Caco-2 (cell line): ENCODE results near the gene DOCK4. TPM values are rescaled to one million over a fixed set of nuclear protein-coding genes. Genes with fewer than 3 reads are reported as not detected.

Source experiments
- BruUV-seq: library from RNA; stranded (reverse); fragments of 400-500 nt; replicated peaks from 2 replicates; lab custom pipeline; 2021; lab: Mats Ljungman, UMichigan
- CTCF ChIA-PET: fragments of 300-600 bp; sonication (Branson Sonifier 250); formaldehyde crosslinking; loops from one replicate; lab custom pipeline; 2022; ENCODE audit warnings: antibody characterized with exemption; lab: Charles Lee
- POLR2A ChIA-PET: fragments of 300-600 bp; sonication (Branson Sonifier 250); formaldehyde crosslinking; loops from one replicate; lab custom pipeline; 2022; ENCODE audit warnings: antibody characterized with exemption; lab: Charles Lee
- DNase-seq, 2 experiments: peaks; one replicate each; pipeline versions ENCODE4 v3.0.0 to v3.0.0-alpha.2; 2020 to 2022
- H3K27me3 ChIP-seq: replicated peaks from 2 replicates; pipeline ENCODE4 v1.6.0; 2011; ENCODE audit warnings: low read length; ENCODE audit not compliant: control insufficient read depth, insufficient read depth
- H3K36me3 ChIP-seq: 2 replicates; pipeline ENCODE4 v1.5.1; 2011; ENCODE audit warnings: low read length; ENCODE audit not compliant: control insufficient read depth, insufficient read depth
- H3K4me1 ChIP-seq: fragments of 250-450 bp; sonication (Bioruptor Pico); 2 replicates; pipeline ENCODE4 v1.5.1; 2020; ENCODE audit warnings: mild to moderate bottlenecking
- H3K4me3 ChIP-seq: 2 replicates; pipeline ENCODE4 v1.5.1; 2011; ENCODE audit warnings: low read depth, mild to moderate bottlenecking, control low read depth, low read length
- H3K9me3 ChIP-seq: fragments of 250-450 bp; sonication (Bioruptor Pico); 2 replicates; pipeline ENCODE4 v1.5.1; 2020; ENCODE audit warnings: mild to moderate bottlenecking, moderate library complexity
- H3K27ac Mint-ChIP-seq: one replicate; pipeline ENCODE4 v1.8.0; 2022; ENCODE audit warnings: mixed read lengths; ENCODE audit not compliant: unreplicated experiment
- H3K27me3 Mint-ChIP-seq: one replicate; pipeline ENCODE4 v1.8.0; 2022; ENCODE audit warnings: mixed read lengths; ENCODE audit not compliant: insufficient read depth, unreplicated experiment
- H3K36me3 Mint-ChIP-seq: one replicate; pipeline ENCODE4 v1.8.0; 2022; ENCODE audit warnings: mild to moderate bottlenecking, mixed read lengths; ENCODE audit not compliant: insufficient read depth, unreplicated experiment
- H3K4me1 Mint-ChIP-seq: one replicate; pipeline ENCODE4 v1.8.0; 2022; ENCODE audit warnings: low read depth, mixed read lengths; ENCODE audit not compliant: unreplicated experiment
- H3K4me3 Mint-ChIP-seq: one replicate; pipeline ENCODE4 v1.8.0; 2022; ENCODE audit warnings: mild to moderate bottlenecking, moderate library complexity, mixed read lengths; ENCODE audit not compliant: unreplicated experiment
- H3K9me3 Mint-ChIP-seq: one replicate; pipeline ENCODE4 v1.8.0; 2022; ENCODE audit warnings: mixed read lengths; ENCODE audit not compliant: unreplicated experiment
- CTCF ChIP-seq, 2 experiments: fragments of 200-600 bp in 1 of 2; IDR thresholded peaks; 1 replicate in 1 of 2; 2 replicates in 1 of 2; pipeline versions ENCODE4 v1.5.1 to v1.8.0; 2011 to 2022; ENCODE audit warnings: antibody characterized with exemption in 1 of 2, control low read depth in 1 of 2, inconsistent platforms in 1 of 2, low read depth in 1 of 2, low read length in 1 of 2, mild to moderate bottlenecking in 1 of 2, moderate library complexity in 1 of 2; ENCODE audit not compliant: insufficient read depth in 1 of 2, severe bottlenecking in 1 of 2, unreplicated experiment in 1 of 2
- intact Hi-C: fragments of 100-400 bp; cut with micrococcal nuclease; formaldehyde crosslinking; loops from one replicate; pipeline ENCODE4 v1.10.0; 2022; ENCODE audit not compliant: unreplicated experiment
- total RNA-seq: library from RNA; stranded (reverse); gene quantifications from 2 replicates; pipeline ENCODE4 v1.2.3, GENCODE V29; 2022

The DOCK4 gene
- total RNA-seq, 1 experiment from 2014 or later, result 2.0 TPM

- intact Hi-C loops, result loop anchor here (10.0 kb wide), 1 partner anchor 336 kb away; no protein-coding TSS in a partner anchor
- no peaks in the 10 kb centered on the region for H3K4me1 ChIP-seq
- Mint-ChIP-seq H3K27me3 (no peaks in the 10 kb centered on the region), H3K27ac (no peak overlapping the region), H3K36me3 (no peaks in the 10 kb centered on the region), H3K4me1 (no peaks in the 10 kb centered on the region), H3K4me3 (no peak overlapping the region), H3K9me3 (no peaks in the 10 kb centered on the region)
- no peak overlapping the region for H3K4me3 ChIP-seq
- DNase-seq, result no peak
- H3K27me3 ChIP-seq, result no peaks in the 10 kb centered on the region
- TF ChIP-seq CTCF (IDR thresholded peaks at IDR 0.05; ENCODE audit: insufficient read depth in 1 of 2, low read depth in 1 of 2, low read length in 1 of 2, severe bottlenecking in 1 of 2, unreplicated experiment in 1 of 2), result no peak
- no peaks in the 10 kb centered on the region for H3K36me3 ChIP-seq
- ChIA-PET CTCF (no interaction called here), POLR2A (no interaction called here)
- no TSS peak for BruUV-seq
- no peaks in the 10 kb centered on the region for H3K9me3 ChIP-seq
Measured at GRCh38 chr7:112079122-112079521, 127.1 kb downstream of the DOCK4 start.

- Mint-ChIP-seq H3K27me3 (no peaks in the 10 kb centered on the region), H3K9me3 (no peaks in the 10 kb centered on the region), H3K4me1 (no peaks in the 10 kb centered on the region), H3K27ac (no peak overlapping the region), H3K4me3 (no peak overlapping the region), H3K36me3 (no peaks in the 10 kb centered on the region)
- Histone ChIP-seq H3K27me3 (no peaks in the 10 kb centered on the region), H3K4me3 (no peak overlapping the region), H3K9me3 (no peaks in the 10 kb centered on the region), H3K36me3 (no peaks in the 10 kb centered on the region), H3K4me1 (no peaks in the 10 kb centered on the region)
- BruUV-seq, result no TSS peak
- ChIA-PET POLR2A (no interaction called here), CTCF (no interaction called here)
- no peak for DNase-seq
- intact Hi-C loops, result loop anchor here (10.0 kb wide), 1 partner anchor 338 kb away; no protein-coding TSS in a partner anchor
- TF ChIP-seq CTCF (IDR thresholded peaks at IDR 0.05; ENCODE audit: insufficient read depth in 1 of 2, low read depth in 1 of 2, low read length in 1 of 2, severe bottlenecking in 1 of 2, unreplicated experiment in 1 of 2), result no peak
Measured at GRCh38 chr7:112076324-112076723, 129.9 kb downstream of the DOCK4 start.

- CTCF ChIA-PET, result no interaction called here
- Mint-ChIP-seq H3K27me3 (no peaks in the 10 kb centered on the region), H3K4me1 (no peaks in the 10 kb centered on the region), H3K27ac (no peak overlapping the region), H3K36me3 (no peaks in the 10 kb centered on the region), H3K9me3 (no peaks in the 10 kb centered on the region), H3K4me3 (no peak overlapping the region)
- H3K4me3 ChIP-seq, result no peak overlapping the region
- BruUV-seq, result no TSS peak
- intact Hi-C loops, result loop anchor here (10.0 kb wide), 1 partner anchor 340 kb away; no protein-coding TSS in a partner anchor
- no peak for DNase-seq
- no peaks in the 10 kb centered on the region for H3K4me1 ChIP-seq
- H3K9me3 ChIP-seq, result no peaks in the 10 kb centered on the region
- TF ChIP-seq CTCF (IDR thresholded peaks at IDR 0.05; ENCODE audit: insufficient read depth in 1 of 2, low read depth in 1 of 2, low read length in 1 of 2, severe bottlenecking in 1 of 2, unreplicated experiment in 1 of 2), result no peak
- H3K27me3 ChIP-seq, result no peaks in the 10 kb centered on the region
- POLR2A ChIA-PET, result no interaction called here
- no peaks in the 10 kb centered on the region for H3K36me3 ChIP-seq
Measured at GRCh38 chr7:112074464-112074863, 131.7 kb downstream of the DOCK4 start.
